GM10847 (cell line): ENCODE results near the gene TSPAN13.

Source experiments
- POLR2A ChIP-seq: IDR thresholded peaks from 2 replicates; pipeline ENCODE4 v1.6.1; 2011; ENCODE audit not compliant: insufficient read length; ENCODE audit errors: extremely low read depth

TSPAN13 gene

GRCh38 chr7:16753102-16753931 lies at the start of gene TSPAN13:
Gene TSPAN13, plus strand, starts transcription at chr7:16753755. Its CDS starts 213 bp downstream, at chr7:16753968.
- no peak for TF ChIP-seq POLR2A

- TF ChIP-seq POLR2A, result no peak
Observed at GRCh38 chr7:16708511-16708910, 45.0 kb upstream of the TSPAN13 start.

GRCh38 chr7:16708980-16709379 lies 44.6 kb upstream of the TSPAN13 start:
- no peak for TF ChIP-seq POLR2A

GRCh38 chr7:16710651-16711050 lies 42.9 kb upstream of the TSPAN13 start:
- no peak for TF ChIP-seq POLR2A

GRCh38 chr7:16711730-16712129 lies 41.8 kb upstream of the TSPAN13 start:
- no peak for TF ChIP-seq POLR2A

GRCh38 chr7:16712916-16713315 lies 40.6 kb upstream of the TSPAN13 start:
- TF ChIP-seq POLR2A, result no peak

- no peak for TF ChIP-seq POLR2A
Observed at GRCh38 chr7:16715928-16716327, 37.6 kb upstream of the TSPAN13 start.

- no peak for TF ChIP-seq POLR2A
Observed at GRCh38 chr7:16718111-16718656, 35.4 kb upstream of the TSPAN13 start.

GRCh38 chr7:16719699-16720098 lies 33.9 kb upstream of the TSPAN13 start:
- TF ChIP-seq POLR2A, result no peak

GRCh38 chr7:16721541-16721940 lies 32.0 kb upstream of the TSPAN13 start:
- no peak for TF ChIP-seq POLR2A

GRCh38 chr7:16724344-16724743 lies 29.2 kb upstream of the TSPAN13 start:
- TF ChIP-seq POLR2A, result no peak

- no peak for TF ChIP-seq POLR2A
Observed at GRCh38 chr7:16726189-16726588, 27.4 kb upstream of the TSPAN13 start.

GRCh38 chr7:16727736-16728135 lies 25.8 kb upstream of the TSPAN13 start:
- no peak for TF ChIP-seq POLR2A

- TF ChIP-seq POLR2A, result no peak
Observed at GRCh38 chr7:16728811-16729210, 24.7 kb upstream of the TSPAN13 start.

GRCh38 chr7:16729541-16729940 lies 24.0 kb upstream of the TSPAN13 start:
- TF ChIP-seq POLR2A, result no peak

- TF ChIP-seq POLR2A, result no peak
Observed at GRCh38 chr7:16730937-16731336, 22.6 kb upstream of the TSPAN13 start.

GRCh38 chr7:16732828-16733227 lies 20.7 kb upstream of the TSPAN13 start:
- TF ChIP-seq POLR2A, result no peak
